ENCODE measurements around the gene DNAJC2.
A peak's percentile ranks its signal among the peaks of the same experiment; 100 is the strongest.

DNAJC2 gene, protein sequence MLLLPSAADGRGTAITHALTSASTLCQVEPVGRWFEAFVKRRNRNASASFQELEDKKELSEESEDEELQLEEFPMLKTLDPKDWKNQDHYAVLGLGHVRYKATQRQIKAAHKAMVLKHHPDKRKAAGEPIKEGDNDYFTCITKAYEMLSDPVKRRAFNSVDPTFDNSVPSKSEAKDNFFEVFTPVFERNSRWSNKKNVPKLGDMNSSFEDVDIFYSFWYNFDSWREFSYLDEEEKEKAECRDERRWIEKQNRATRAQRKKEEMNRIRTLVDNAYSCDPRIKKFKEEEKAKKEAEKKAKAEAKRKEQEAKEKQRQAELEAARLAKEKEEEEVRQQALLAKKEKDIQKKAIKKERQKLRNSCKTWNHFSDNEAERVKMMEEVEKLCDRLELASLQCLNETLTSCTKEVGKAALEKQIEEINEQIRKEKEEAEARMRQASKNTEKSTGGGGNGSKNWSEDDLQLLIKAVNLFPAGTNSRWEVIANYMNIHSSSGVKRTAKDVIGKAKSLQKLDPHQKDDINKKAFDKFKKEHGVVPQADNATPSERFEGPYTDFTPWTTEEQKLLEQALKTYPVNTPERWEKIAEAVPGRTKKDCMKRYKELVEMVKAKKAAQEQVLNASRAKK

GRCh38 chr7:103344453-103345149, at the start of gene DNAJC2:
Gene DNAJC2, minus strand, starts transcription at chr7:103344767. Its CDS starts 145 bp downstream, at chr7:103344622.
- H3K4me3 ChIP-seq (ENCODE audit: low read depth, low read length): peak within 1 kb of the TSS; percentile 84
- TF ChIP-seq MYC (IDR thresholded peaks at IDR 0.05; ENCODE audit: low read depth, low read length) (peak; percentile 99), MAX (IDR thresholded peaks at IDR 0.05; ENCODE audit: low read depth, low read length) (peak; percentile 91), POLR2A (IDR thresholded peaks at IDR 0.05; ENCODE audit: extremely low read depth, insufficient read length) (peak; percentile 92)
- TF ChIP-seq, protein P1, sequence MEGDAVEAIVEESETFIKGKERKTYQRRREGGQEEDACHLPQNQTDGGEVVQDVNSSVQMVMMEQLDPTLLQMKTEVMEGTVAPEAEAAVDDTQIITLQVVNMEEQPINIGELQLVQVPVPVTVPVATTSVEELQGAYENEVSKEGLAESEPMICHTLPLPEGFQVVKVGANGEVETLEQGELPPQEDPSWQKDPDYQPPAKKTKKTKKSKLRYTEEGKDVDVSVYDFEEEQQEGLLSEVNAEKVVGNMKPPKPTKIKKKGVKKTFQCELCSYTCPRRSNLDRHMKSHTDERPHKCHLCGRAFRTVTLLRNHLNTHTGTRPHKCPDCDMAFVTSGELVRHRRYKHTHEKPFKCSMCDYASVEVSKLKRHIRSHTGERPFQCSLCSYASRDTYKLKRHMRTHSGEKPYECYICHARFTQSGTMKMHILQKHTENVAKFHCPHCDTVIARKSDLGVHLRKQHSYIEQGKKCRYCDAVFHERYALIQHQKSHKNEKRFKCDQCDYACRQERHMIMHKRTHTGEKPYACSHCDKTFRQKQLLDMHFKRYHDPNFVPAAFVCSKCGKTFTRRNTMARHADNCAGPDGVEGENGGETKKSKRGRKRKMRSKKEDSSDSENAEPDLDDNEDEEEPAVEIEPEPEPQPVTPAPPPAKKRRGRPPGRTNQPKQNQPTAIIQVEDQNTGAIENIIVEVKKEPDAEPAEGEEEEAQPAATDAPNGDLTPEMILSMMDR (IDR thresholded peaks at IDR 0.05; ENCODE audit: low read depth, low read length): no peak
- DNase-seq (ENCODE audit: low read depth): peak; percentile 98

GRCh38 chr7:103391976-103392375, 47.4 kb upstream of the DNAJC2 start:
- DNase-seq (ENCODE audit: low read depth): no peak
- TF ChIP-seq MYC (IDR thresholded peaks at IDR 0.05; ENCODE audit: low read depth, low read length) (no peak), POLR2A (IDR thresholded peaks at IDR 0.05; ENCODE audit: extremely low read depth, insufficient read length) (no peak), MAX (IDR thresholded peaks at IDR 0.05; ENCODE audit: low read depth, low read length) (no peak)
- TF ChIP-seq, protein P1 (IDR thresholded peaks at IDR 0.05; ENCODE audit: low read depth, low read length): no peak

DNA sequence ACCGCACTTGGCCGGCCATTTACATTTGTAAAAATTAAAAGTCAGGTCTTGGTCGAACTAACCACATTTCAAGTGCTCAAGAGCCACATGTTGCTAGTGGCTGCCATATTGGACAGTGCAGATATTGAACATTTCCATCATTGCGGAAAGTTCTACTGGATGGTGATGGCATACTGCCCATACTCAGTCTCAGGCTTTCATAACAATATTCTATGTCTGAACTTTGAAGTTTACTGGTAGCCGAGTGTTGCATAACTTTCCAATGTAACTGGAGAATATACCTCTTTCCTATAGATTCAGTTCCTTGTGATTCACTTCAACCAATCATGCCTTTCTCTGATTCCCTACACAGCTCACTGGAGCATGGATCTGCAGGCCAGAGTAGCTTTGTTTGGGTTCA, 46.6 kb upstream of the DNAJC2 start:
- TF ChIP-seq POLR2A (IDR thresholded peaks at IDR 0.05; ENCODE audit: extremely low read depth, insufficient read length): no peak
- TF ChIP-seq MYC (IDR thresholded peaks at IDR 0.05; ENCODE audit: low read depth, low read length): no peak
- TF ChIP-seq, protein P1 (IDR thresholded peaks at IDR 0.05; ENCODE audit: low read depth, low read length): no peak
- no peak for TF ChIP-seq MAX (IDR thresholded peaks at IDR 0.05; ENCODE audit: low read depth, low read length)
- no peak for DNase-seq (ENCODE audit: low read depth)
- no peak overlapping the region for H3K4me3 ChIP-seq (ENCODE audit: low read depth, low read length)

More at GRCh38 chr7:103391976-103392375, 47.4 kb upstream of the DNAJC2 start:
- H3K4me3 ChIP-seq (ENCODE audit: low read depth, low read length): no peak overlapping the region

DNA sequence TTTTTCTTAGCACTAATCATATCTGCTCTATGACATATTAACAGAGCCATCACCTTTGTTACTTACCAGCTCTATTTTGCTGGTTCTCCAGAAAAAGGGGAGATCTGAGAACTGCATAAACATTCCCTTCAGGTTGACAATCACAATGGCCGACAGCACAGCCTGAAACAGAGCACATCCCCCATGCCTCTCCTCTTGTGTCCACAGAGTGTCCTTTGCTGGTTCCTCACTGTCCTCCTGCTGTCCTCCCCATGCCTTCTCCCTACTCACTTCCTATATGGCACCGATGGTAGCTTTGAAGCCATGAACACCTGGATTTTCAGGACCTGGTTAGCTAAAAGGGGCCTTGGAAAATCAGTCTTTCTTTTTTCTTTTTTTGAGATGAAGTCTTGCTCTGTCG, 44.7 kb upstream of the DNAJC2 start:
- no peak overlapping the region for H3K4me3 ChIP-seq (ENCODE audit: low read depth, low read length)
- no peak for TF ChIP-seq MYC (IDR thresholded peaks at IDR 0.05; ENCODE audit: low read depth, low read length)
- no peak for TF ChIP-seq MAX (IDR thresholded peaks at IDR 0.05; ENCODE audit: low read depth, low read length)
- TF ChIP-seq, protein P1 (IDR thresholded peaks at IDR 0.05; ENCODE audit: low read depth, low read length): no peak
- no peak for TF ChIP-seq POLR2A (IDR thresholded peaks at IDR 0.05; ENCODE audit: extremely low read depth, insufficient read length)
- DNase-seq (ENCODE audit: low read depth): no peak

GRCh38 chr7:103388469-103389140, 44.0 kb upstream of the DNAJC2 start:
- H3K4me3 ChIP-seq (ENCODE audit: low read depth, low read length): no peak overlapping the region
- TF ChIP-seq MYC (IDR thresholded peaks at IDR 0.05; ENCODE audit: low read depth, low read length): no peak
- TF ChIP-seq MAX (IDR thresholded peaks at IDR 0.05; ENCODE audit: low read depth, low read length): no peak
- no peak for TF ChIP-seq POLR2A (IDR thresholded peaks at IDR 0.05; ENCODE audit: extremely low read depth, insufficient read length)
- TF ChIP-seq, protein P1 (IDR thresholded peaks at IDR 0.05; ENCODE audit: low read depth, low read length): no peak
- no peak for DNase-seq (ENCODE audit: low read depth)

Measured in NB4 (cell line).